ENCODE measurements around the gene MAGI3.

DNA sequence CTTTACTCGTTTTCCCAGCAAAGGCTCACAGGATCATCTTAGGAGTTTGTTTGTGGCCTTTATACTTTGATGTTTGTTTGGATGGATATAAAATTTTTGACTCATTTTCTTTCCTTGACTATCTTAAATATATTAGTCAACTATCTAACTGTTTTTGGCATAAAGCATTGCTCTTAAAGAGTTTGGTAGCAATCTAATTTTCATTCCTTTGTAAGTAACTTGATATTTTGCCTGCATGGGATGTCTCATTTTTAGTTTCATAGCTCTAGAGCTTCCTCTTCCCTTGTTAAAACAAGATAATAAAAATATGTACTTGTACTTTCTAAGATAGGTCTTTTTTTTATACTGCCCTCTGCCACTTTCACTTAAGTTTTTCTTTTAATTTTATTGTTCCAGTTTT is 161.9 kb downstream of the MAGI3 start:
- no peak for TF ChIP-seq EZH2 (IDR thresholded peaks at IDR 0.05; ENCODE audit: borderline replicate concordance, insufficient read depth, low read depth, low read length, poor library complexity, severe bottlenecking)
- TF ChIP-seq, protein P1, sequence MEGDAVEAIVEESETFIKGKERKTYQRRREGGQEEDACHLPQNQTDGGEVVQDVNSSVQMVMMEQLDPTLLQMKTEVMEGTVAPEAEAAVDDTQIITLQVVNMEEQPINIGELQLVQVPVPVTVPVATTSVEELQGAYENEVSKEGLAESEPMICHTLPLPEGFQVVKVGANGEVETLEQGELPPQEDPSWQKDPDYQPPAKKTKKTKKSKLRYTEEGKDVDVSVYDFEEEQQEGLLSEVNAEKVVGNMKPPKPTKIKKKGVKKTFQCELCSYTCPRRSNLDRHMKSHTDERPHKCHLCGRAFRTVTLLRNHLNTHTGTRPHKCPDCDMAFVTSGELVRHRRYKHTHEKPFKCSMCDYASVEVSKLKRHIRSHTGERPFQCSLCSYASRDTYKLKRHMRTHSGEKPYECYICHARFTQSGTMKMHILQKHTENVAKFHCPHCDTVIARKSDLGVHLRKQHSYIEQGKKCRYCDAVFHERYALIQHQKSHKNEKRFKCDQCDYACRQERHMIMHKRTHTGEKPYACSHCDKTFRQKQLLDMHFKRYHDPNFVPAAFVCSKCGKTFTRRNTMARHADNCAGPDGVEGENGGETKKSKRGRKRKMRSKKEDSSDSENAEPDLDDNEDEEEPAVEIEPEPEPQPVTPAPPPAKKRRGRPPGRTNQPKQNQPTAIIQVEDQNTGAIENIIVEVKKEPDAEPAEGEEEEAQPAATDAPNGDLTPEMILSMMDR (IDR thresholded peaks at IDR 0.05) = no peak

All from B cell (primary cell).